Measurements from ENCODE around the gene RORB.

GRCh38 chr9:74519419-74519818, 22.3 kb downstream of the RORB start:
- TF ChIP-seq, protein P1, sequence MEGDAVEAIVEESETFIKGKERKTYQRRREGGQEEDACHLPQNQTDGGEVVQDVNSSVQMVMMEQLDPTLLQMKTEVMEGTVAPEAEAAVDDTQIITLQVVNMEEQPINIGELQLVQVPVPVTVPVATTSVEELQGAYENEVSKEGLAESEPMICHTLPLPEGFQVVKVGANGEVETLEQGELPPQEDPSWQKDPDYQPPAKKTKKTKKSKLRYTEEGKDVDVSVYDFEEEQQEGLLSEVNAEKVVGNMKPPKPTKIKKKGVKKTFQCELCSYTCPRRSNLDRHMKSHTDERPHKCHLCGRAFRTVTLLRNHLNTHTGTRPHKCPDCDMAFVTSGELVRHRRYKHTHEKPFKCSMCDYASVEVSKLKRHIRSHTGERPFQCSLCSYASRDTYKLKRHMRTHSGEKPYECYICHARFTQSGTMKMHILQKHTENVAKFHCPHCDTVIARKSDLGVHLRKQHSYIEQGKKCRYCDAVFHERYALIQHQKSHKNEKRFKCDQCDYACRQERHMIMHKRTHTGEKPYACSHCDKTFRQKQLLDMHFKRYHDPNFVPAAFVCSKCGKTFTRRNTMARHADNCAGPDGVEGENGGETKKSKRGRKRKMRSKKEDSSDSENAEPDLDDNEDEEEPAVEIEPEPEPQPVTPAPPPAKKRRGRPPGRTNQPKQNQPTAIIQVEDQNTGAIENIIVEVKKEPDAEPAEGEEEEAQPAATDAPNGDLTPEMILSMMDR (IDR thresholded peaks at IDR 0.05; ENCODE audit: low read depth, low read length, missing input control) = no peak
- TF ChIP-seq RAD21 (IDR thresholded peaks at IDR 0.05) = no peak
- TF ChIP-seq ZBTB33 (IDR thresholded peaks at IDR 0.05) = no peak
- no peak for TF ChIP-seq FOXA1 (IDR thresholded peaks at IDR 0.05)
- TF ChIP-seq REST (IDR thresholded peaks at IDR 0.05) = no peak
- TF ChIP-seq YY1 (IDR thresholded peaks at IDR 0.05) = no peak
- TF ChIP-seq RXRA (IDR thresholded peaks at IDR 0.05) = no peak
- no peak for TF ChIP-seq TAF1 (conservative IDR thresholded peaks at IDR 0.05)
- TF ChIP-seq EGR1 (IDR thresholded peaks at IDR 0.05; ENCODE audit: low read depth in 2 of 2) = no peak
- TF ChIP-seq GABPA (IDR thresholded peaks at IDR 0.05 in 1 of 2, conservative IDR thresholded peaks at IDR 0.05 in 1 of 2) = no peak

All from liver (tissue), 3 donors.